HG03280 (cell line): ENCODE data around the gene USP9X.
"Not testable (repeated sequence)": the region's sequence is repeated elsewhere in the genome, so short reads cannot be mapped to it uniquely, and the experiment has no call there.

Source experiments
- ATAC-seq: cut with Tn5 transposase; IDR thresholded peaks from one replicate; pipeline ENCODE4 v1.9.1; 2021; ENCODE audit warnings: mild to moderate bottlenecking, moderate library complexity; ENCODE audit not compliant: unreplicated experiment

USP9X gene

DNA sequence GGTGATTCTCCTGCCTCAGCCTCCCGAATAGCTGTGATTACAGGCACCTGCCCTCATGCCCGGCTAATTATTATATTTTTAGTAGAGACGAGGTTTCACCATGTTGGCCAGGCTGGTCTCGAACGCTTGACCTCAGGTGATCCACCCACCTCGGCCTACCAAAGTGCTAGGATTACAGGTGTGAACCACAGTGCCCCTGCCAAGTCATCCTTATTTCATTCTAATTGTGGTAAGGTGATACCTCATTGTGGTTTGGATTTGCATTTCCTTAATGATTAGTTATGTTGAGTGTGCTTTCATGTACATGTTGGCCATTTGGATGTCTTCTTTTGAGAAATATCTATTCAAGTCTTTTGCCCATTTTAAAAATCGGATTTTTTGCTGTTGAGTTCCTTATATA, 93.0 kb downstream of the USP9X start:
- no peak for ATAC-seq

DNA sequence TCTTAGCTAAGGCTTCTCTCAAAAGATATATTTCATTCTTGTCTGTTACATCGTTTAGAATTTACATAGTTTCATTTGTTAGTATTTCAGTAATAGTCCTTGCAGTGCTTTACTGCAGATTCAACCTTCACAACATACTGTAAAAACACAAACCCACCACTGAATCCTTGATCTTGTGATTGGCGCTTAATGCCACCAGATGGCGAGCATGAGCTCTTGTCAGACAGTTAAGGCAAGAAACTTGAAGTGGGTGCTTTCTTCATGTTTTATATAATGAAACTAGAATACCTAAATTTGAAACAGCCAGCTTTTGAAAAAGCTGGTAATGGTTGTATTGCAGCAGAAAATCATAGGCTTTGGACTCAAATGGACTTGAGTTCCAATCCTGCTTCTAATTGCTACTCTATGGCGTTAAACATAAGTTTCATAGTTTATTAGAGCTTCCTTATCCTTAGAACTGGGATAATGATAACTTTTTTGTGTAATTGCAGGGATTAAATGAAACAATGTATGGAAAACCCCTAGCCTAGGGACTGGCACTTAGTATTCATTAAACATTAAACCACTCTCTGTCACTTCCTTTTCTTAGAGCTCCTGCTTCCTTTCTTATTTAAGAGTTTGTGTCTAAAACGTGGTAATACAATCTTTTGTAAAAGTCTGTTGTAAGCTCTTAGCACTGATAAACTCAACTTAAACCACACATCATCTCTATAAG, 95.1 kb downstream of the USP9X start:
- peak; percentile 64 for ATAC-seq

DNA sequence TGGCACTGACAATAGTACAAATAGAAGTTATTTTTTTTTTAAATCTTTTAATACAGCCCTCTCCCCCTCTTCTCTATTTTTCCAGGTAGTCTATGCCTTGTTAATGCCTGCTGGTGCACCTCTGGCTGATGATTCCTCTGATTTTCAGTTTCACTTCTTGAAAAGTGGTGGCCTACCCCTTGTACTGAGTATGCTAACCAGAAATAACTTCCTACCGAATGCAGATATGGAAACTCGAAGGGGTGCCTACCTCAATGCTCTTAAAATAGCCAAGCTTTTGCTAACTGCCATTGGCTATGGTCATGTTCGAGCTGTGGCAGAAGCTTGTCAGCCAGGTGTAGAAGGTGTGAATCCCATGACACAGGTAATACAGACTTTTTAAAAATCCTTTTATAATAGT, 99.1 kb downstream of the USP9X start:
- no peak for ATAC-seq

DNA sequence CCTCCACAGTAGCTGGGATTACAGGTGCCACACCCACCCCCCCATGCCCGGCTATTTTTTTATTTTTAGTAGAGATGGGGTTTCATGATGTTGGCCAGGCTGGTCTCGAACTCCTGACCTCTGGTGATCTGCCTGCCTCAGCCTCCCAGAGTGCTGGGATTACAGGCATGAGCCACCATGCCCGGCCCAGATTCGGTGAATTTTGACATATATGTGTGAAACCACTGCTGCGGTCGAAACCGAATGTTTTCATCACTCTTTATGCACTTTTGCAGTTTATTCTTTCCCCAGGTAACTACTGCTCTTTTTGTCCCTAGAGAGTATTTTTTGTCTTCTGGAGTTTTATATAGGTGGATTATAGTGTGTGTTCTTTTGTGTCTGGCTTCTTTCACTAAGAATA, 101.7 kb downstream of the USP9X start:
- ATAC-seq = not testable (repeated sequence)

DNA sequence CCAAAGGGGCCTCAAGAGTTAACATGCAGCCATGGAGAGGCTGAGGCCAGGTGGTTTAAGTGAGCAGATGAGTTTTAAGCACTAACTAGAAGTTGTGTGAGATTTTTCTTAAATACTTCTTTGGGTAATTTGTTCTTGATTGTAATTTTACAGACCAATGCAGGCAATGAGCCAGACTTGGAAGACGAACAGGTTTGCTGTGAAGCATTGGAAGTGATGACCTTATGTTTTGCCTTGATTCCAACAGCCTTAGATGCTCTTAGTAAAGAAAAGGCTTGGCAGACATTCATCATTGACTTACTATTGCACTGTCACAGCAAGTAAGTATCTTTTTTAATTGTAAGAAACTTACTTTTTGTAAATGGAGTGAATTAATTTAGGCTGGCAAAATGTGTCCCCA, 103.9 kb downstream of the USP9X start:
- ATAC-seq = no peak

DNA sequence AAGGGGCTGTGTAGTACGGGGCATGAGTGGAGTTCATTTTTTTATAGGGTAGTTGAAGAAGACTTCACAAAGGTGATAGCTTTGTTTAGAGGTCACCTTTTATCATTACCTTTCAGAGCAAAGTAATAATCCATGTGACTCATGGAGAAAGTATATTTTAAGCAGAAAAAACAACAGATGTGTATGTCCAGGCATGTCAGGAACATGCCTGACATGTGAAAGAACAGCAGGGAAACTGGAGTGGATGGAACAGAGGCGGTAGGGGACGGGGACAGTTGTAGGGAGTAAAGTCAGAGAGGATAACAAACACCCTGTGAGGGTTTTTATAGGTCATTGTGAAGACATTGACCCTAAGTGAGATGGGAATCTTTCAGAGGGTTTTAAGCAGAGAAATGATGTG, 107.6 kb downstream of the USP9X start:
- ATAC-seq = no peak

DNA sequence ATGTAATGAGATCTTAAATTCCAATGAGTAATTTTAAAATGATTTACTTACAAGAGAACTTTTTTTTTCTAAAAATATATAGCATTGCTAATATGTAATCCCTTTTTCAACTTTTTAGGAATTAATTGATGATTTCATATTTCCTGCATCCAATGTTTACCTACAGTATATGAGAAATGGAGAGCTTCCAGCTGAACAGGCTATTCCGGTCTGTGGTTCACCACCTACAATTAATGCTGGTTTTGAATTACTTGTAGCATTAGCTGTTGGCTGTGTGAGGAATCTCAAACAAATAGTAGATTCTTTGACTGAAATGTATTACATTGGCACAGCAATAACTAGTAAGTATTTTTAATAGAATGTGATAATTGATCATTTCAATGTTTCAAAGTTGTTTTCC, 113.2 kb downstream of the USP9X start:
- ATAC-seq = no peak

DNA sequence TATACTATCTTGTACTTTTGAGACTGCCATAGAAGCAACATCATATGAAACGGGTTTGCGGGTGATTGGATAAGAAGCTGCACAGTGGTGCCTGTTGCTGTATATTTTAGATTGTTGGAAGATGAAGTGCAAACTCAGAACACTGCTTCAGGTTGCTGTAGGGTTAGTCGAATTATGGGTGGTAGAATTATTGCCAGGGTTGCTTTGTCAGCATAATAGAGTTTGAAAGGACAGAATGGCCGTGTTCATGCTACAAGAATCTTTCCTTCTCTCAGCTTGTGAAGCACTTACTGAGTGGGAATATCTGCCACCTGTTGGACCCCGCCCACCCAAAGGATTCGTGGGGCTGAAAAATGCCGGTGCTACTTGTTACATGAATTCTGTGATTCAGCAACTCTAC, 115.5 kb downstream of the USP9X start:
- ATAC-seq = no peak

DNA sequence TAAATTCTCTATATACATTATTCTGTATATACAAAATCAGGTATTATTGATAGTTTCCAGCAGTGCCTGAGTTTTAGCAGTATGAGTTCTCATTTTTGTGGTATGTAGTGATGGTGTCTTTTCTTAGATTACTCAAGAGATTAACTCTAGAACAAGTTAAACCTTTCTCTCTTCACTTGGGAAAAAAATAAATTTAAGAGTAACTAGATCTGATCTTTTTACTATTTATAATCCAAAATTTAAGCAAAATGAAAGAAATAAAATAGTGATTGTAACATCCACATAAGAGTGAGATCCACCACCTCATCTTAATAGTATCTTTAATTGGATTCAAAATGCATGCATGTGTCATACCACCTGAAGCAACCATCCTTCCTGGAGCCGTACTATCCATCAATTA, 124.6 kb downstream of the USP9X start:
- no peak for ATAC-seq

DNA sequence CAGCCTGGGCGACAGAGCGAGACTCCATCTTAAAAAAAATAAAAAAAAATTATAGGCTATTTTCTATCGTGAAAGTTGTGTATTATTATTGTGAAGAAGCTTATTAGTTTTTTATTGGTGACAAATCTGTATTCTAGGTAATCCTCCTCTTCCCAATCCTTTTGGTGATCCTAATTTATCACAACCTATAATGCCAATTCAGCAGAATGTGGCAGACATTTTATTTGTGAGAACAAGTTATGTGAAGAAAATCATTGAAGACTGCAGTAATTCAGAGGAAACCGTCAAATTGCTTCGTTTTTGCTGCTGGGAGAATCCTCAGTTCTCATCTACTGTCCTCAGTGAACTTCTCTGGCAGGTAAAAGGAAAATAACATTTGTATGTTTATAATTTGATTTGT, 139.4 kb downstream of the USP9X start:
- no peak for ATAC-seq

DNA sequence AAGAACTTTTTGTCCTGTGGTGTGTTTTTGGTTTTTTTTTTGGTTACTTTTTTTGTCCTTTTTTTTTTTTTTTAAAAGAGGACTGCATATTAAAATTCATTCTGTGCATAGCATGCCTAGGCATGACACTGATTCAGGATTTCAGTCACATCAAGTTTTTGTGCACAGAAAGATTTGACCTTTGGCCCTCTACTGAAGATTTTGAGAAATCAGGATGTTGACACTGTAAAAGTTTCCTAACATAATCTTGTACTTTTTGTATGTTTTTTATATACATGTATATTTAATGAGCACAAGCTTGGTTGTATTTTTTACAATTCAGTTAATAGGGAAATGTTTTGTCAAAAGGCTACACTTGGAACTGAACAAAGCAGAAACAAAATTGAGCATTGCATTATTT, 148.7 kb downstream of the USP9X start:
- no peak for ATAC-seq

DNA sequence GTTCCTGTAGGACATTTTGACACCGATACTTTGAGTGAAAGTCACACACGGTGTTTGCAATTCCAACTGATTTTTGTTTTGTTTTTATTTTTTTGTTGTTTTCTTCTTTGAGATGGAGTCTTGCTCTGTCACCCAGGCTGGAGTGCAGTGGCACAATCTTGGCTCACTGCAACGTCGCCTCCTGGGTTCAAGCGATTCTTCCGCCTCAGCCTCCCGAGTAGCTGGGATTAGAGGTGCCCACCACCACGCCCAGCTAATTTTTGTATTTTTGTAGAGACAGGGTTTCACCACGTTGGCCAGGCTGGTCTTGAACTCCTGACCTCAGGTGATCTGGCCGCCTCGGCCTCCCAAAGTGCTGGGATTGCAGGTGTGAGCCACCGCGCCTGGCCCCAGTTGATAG, 149.2 kb downstream of the USP9X start:
- ATAC-seq = not testable (repeated sequence)

DNA sequence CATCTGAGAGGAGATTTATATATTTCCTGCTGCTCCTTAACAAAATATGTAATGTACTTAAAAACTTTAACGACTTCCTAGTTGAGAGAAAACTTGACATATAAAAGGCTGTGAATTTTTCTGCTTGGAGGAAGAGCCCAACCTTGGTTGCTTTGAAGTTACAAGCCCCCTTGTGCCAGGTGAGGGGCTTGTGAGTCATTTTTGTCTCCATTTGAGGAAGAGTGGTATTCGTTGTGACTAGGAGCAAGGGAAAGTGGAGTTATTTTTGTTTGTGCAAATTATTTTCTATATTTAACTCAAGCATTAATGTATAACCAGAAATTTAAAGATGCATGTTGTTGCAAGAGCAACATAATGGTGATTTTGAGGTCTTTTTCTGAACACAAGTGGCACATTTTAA, 149.7 kb downstream of the USP9X start:
- ATAC-seq = no peak

DNA sequence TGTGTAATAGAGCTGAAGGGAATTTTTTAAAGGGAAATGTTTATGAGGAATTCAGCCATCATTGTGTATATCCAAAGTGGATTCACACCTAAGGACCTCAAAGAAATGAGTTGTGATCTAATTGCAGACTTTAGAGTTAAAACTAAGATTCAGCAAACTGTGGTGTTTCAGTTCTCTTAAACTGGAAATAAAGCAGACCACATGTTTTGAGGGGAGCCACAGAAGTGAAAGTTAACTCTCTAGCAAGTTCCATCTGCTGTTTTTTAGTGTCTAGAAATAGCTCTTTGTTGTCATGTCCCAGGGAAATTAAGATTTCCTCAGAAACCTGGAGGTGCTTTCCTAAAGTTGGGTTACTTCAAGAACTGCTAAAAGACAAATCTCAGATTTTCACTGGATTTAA, 151.4 kb downstream of the USP9X start:
- no peak for ATAC-seq

DNA sequence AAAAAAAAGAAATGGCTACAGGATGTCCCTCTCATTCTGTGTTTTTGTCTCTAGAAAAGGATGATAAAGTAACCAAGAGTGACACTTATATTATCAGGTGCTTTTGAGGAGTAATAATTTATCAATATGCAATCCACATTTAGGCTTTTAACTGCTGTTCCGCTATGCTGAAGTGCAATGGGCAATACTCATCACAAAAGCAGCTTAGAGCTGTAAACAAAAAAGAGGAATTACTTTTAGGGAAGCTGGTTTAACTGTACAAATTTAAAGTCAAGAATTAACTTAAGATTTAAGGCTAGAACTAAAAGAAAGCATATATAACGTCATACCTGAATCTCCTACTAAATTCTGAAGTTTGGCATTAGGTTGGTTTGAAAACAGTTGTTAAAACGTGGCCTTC, 155.3 kb downstream of the USP9X start:
- ATAC-seq = no peak

DNA sequence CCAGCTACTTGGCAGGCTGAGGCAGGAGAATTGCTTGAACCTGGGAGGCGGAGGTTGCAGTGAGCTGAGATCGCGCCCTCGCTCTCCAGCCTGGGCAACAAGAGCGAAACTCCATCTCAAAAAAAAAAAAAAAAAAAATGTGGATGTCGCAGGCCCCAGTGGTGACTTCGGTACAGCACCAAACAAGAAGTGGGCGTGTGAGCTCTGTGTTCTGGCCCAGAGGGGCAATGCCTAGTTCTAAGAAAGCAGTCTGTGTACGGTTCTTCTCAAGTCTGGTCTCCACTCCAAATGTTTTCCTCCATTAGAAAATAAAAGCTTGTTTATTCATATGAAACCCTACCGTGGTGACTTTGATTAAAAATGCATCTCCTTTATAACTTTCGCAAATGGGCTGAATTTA, 156.7 kb downstream of the USP9X start:
- ATAC-seq = no peak

DNA sequence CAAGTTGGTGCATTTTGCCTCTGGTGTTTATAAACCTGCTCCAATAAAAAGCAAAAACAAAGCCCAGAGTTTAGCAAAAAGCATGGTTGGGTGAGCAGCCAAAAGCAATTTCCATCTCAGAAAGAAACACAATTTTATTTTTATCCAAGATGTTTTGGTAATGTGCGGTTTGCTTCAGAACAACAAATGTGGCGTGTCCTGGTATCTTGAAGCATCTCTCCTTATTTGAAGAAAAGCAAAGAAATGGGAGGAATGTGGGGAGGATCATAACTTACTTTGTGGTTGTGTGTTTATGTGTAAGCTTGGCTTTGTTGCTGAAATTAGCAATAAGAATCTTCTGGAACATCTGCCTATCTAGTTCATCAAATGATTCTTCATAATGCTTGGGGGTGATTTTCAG, 160.4 kb downstream of the USP9X start:
- ATAC-seq = no peak

DNA sequence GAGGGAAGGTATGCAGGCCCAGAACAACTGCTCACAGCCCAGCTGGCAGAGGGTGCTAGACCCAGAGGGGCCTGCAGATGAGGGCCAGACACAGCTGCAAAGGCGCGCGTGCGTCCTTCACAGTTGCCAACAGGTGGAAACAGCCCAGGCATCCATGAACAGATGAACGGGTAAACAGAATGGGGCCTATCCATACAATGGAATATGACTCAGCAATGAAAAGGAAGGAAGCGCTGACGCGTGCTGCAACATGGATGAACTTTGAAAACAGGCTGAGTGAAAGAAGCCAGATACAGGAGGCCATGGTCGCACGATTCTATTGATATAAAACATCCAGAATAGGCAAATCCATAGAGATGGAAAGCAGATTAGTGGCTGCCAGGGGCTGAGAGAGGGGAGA, 165.6 kb downstream of the USP9X start:
- no peak for ATAC-seq

DNA sequence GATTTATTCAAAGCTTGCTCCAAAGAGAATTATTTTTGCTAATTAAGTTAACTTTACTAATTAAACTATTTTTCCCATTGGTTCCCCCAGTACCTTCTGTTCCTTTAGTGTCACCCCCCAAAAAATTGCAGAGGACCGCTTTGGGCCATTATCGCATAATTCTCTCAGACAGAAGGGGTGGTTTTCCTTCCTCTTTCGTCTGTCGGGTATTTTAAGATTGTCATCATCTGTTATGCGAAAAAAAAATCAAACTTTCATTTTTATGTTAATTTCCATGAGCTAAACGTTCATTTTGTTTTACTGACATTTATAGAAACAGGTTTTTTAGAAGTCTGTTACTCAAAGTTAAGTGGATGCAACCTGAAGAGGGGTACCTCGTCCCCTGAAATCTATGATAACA, 172.6 kb downstream of the USP9X start:
- no peak for ATAC-seq

DNA sequence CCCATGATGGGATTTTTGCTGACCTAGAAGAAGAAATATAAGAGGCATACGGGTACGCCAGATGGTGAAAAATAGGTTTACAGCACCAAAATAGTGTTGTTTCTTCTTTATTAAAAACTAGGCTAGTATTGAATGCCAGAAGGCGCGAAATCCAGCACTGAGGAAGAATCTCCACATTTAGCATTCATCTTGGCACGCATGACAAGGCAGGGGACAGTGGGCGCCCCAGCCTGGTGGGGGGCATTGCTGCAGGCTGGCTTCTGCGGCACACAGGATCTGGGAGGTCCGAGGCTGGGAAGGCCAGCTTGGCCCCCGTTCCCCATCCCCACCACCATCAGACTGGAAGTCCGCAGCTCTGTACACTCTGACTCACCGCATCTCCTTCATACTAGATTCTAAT, 173.0 kb downstream of the USP9X start:
- no peak for ATAC-seq

DNA sequence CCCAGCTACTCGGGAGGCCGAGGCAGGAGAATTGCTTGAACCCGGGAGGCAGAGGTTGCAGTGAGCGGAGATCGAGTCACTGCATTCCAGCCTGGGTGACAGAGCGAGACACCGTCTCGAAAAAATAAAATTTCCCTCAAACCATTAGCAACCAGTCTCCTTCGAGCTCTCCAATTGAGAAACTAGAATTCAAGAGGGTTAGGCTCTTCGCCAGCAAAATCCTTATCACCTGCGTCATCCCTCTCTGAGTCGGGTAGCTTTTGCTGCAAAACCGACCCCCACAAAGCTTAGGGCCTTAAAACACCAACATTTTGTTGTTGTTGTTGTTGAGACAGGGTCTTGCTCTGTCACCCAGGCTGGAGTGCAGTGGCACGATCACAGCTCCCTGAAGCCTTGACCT, 173.6 kb downstream of the USP9X start:
- ATAC-seq = no peak

DNA sequence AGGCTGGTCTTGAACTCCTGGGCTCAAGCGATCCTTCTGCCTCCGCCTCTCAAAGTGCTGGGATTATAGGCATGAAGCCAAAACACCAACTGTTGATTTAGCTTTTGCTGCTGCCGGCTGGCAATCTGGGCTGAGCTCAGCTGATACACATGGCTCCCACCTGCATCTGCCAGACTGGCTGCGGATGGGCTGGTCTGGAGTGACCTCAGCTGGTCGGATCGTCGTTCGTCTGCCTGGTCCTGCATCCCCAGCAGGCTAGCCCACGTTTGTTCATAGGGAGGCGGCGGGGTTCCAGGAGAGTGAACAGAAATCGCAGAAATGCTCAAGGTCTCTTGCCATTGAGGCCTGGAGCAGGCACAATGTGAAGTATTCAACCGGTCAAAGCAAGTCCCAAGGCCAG, 174.3 kb downstream of the USP9X start:
- no peak for ATAC-seq

DNA sequence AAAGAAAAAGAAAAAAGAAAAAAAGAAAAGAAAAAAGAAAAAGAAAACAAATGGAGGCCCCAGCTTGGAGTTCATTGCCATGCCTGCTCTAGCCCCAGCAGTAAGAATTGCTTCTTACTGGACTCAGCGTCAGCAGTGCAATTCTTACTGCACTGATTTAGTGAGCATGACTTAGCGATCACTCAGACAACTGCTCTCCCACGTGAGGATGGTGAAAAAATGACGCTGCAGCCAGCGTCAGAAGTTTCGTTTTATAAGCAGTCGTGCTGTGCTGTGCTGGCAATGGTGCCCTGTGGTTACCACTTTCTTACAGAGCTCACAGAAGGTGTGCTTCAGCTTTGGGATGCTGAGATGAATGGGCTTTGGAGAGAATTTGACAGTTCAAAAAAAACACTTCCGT, 180.4 kb downstream of the USP9X start:
- ATAC-seq = peak; percentile 58
